Endothelial cell of umbilical vein (primary cell): ENCODE results near the gene SLC25A46. TPM values are rescaled to one million over a fixed set of nuclear protein-coding genes. Genes with fewer than 3 reads are reported as not detected.

Source experiments
- BruUV-seq: library from RNA; stranded (reverse); fragments of 400-500 nt; replicated peaks from 2 replicates; lab custom pipeline; 2021; lab: Mats Ljungman, UMichigan
- CTCF ChIA-PET: fragments of 300-600, 350-600 bp; sonication (Branson Sonifier 250); formaldehyde crosslinking; loops from one replicate; lab custom pipeline; 2021; ENCODE audit warnings: antibody characterized with exemption, inconsistent platforms; lab: Charles Lee
- POLR2A ChIA-PET: fragments of 300-600, 350-600 bp; sonication (Branson Sonifier 250); formaldehyde crosslinking; loops from one replicate; lab custom pipeline; 2021; ENCODE audit warnings: antibody characterized with exemption, inconsistent platforms; lab: Charles Lee
- DNase-seq: peaks from one replicate; pipeline ENCODE4 v3.0.0-alpha.2; 2011; ENCODE audit warnings: low read depth, low spot score
- FAIRE-seq: peaks from 2 replicates; lab custom pipeline; 2011; peaks lifted over from hg19 to GRCh38; lab: Jason Lieb, UNC
- H2AFZ ChIP-seq: 2 replicates; pipeline ENCODE4 v1.6.0; 2012; ENCODE audit warnings: low read depth, low read length, control low read depth, inconsistent platforms
- H3K27ac ChIP-seq: 2 replicates; pipeline ENCODE4 v1.5.1; 2011; ENCODE audit warnings: low read depth, mild to moderate bottlenecking, control low read depth, low read length, moderate library complexity; ENCODE audit not compliant: insufficient read depth
- H3K27me3 ChIP-seq, 2 experiments: 2 replicates each; pipeline versions ENCODE4 v1.6.0 to v1.6.1; 2011; ENCODE audit warnings: low read length in 2 of 2, mixed read lengths in 1 of 2; ENCODE audit not compliant: control insufficient read depth in 2 of 2, insufficient read depth in 2 of 2
- H3K36me3 ChIP-seq, 2 experiments: 2 replicates in 1 of 2; 3 replicates in 1 of 2; pipeline ENCODE4 v1.5.1; 2011; ENCODE audit warnings: low read length in 2 of 2, mild to moderate bottlenecking in 1 of 2, moderate library complexity in 1 of 2; ENCODE audit not compliant: control insufficient read depth in 2 of 2, insufficient read depth in 2 of 2; ENCODE audit errors: extremely low read depth in 1 of 2
- H3K4me1 ChIP-seq: 3 replicates; pipeline ENCODE4 v1.5.1; 2011; ENCODE audit warnings: mild to moderate bottlenecking, low read length; ENCODE audit not compliant: control insufficient read depth, insufficient read depth; ENCODE audit errors: extremely low read depth
- H3K4me2 ChIP-seq: 2 replicates; pipeline ENCODE4 v1.6.1; 2011; ENCODE audit warnings: low read length, control low read depth, mixed read lengths; ENCODE audit not compliant: insufficient read depth
- H3K4me3 ChIP-seq, 3 experiments: fragments of 200-600 bp in 1 of 3; sonication (generic), shearing (Covaris generic) in 1 of 3; replicated peaks in 1 of 3; 2 replicates each; pipeline ENCODE4 v1.5.1; 2011 to 2016; ENCODE audit warnings: control low read depth in 3 of 3, low read length in 3 of 3, mild to moderate bottlenecking in 2 of 3, inconsistent platforms in 1 of 3, low read depth in 1 of 3, moderate library complexity in 1 of 3; ENCODE audit not compliant: insufficient read depth in 1 of 3
- H3K79me2 ChIP-seq: 2 replicates; pipeline ENCODE4 v1.6.0; 2012; ENCODE audit warnings: low read length, inconsistent platforms; ENCODE audit not compliant: control insufficient read depth, insufficient read depth
- H3K9ac ChIP-seq: replicated peaks from 2 replicates; pipeline ENCODE3; 2011; ENCODE audit warnings: low read length, control low read depth; ENCODE audit not compliant: insufficient read depth; ENCODE audit errors: extremely low read depth
- H3K9me1 ChIP-seq: replicated peaks from 3 replicates; pipeline ENCODE4 v1.6.0; 2011; ENCODE audit warnings: mild to moderate bottlenecking, low read length; ENCODE audit not compliant: control insufficient read depth, insufficient read depth; ENCODE audit errors: extremely low read depth
- H3K9me3 ChIP-seq: replicated peaks from 2 replicates; pipeline ENCODE4 v1.5.1; 2012; ENCODE audit warnings: low read length, inconsistent platforms; ENCODE audit not compliant: control insufficient read depth, insufficient read depth
- H4K20me1 ChIP-seq: replicated peaks from 2 replicates; pipeline ENCODE3; 2011; ENCODE audit warnings: mild to moderate bottlenecking, low read length; ENCODE audit not compliant: control insufficient read depth, insufficient read depth; ENCODE audit errors: extremely low read depth
- CTCF ChIP-seq, 2 donors: IDR thresholded peaks; 1 replicate in 1 of 2; 2 replicates in 1 of 2; pipeline ENCODE4 v1.5.1; 2011; ENCODE audit warnings: low read length in 2 of 2, mild to moderate bottlenecking in 2 of 2, moderate library complexity in 2 of 2, control low read depth in 1 of 2, inconsistent platforms in 1 of 2, low read depth in 1 of 2; ENCODE audit not compliant: insufficient read depth in 1 of 2; ENCODE audit errors: extremely low read depth in 1 of 2
- EZH2 ChIP-seq: IDR thresholded peaks from 2 replicates; pipeline ENCODE4 v1.6.1; 2012; ENCODE audit warnings: borderline replicate concordance, low read depth, mild to moderate bottlenecking, moderate library complexity, low read length, inconsistent platforms; ENCODE audit not compliant: severe bottlenecking
- FOS ChIP-seq: IDR thresholded peaks from 2 replicates; pipeline ENCODE4 v1.6.1; 2011; ENCODE audit warnings: mild to moderate bottlenecking, low read length, moderate library complexity, borderline replicate concordance; ENCODE audit not compliant: insufficient read depth
- GATA2 ChIP-seq: IDR thresholded peaks from 2 replicates; pipeline ENCODE4 v1.7.0; 2011; ENCODE audit warnings: low read depth, mild to moderate bottlenecking, moderate library complexity, mixed read lengths, low read length; ENCODE audit not compliant: insufficient read length, insufficient read depth
- JUN ChIP-seq: IDR thresholded peaks from 2 replicates; pipeline ENCODE4 v1.6.1; 2011; ENCODE audit warnings: borderline replicate concordance, low read depth; ENCODE audit not compliant: insufficient read length, insufficient read depth
- MAX ChIP-seq: IDR thresholded peaks from 2 replicates; pipeline ENCODE4 v1.6.1; 2011; ENCODE audit not compliant: insufficient read depth, insufficient read length
- MYC ChIP-seq: IDR thresholded peaks from one replicate; pipeline ENCODE4 v1.6.1; 2011; ENCODE audit warnings: mild to moderate bottlenecking, low read depth, low read length
- POLR2A ChIP-seq: IDR thresholded peaks from 2 replicates; pipeline ENCODE4 v1.6.1; 2012; ENCODE audit warnings: low read depth, mild to moderate bottlenecking, control low read depth, low read length
- POLR2AphosphoS5 ChIP-seq: IDR thresholded peaks from 2 replicates; pipeline ENCODE4 v1.6.1; 2012; ENCODE audit warnings: low read depth, mild to moderate bottlenecking, control low read depth, low read length, moderate library complexity; ENCODE audit not compliant: insufficient read depth
- dilution Hi-C: fragments of 300-500 bp; cut with MboI; formaldehyde crosslinking; loops from one replicate; pipeline ENCODE4 v1.15.0; 2019; ENCODE audit warnings: low sequenced_read_pairs; ENCODE audit not compliant: extremely low pct_ligation_motif_present
- intact Hi-C: fragments of 100-400 bp; cut with micrococcal nuclease; formaldehyde crosslinking; loops from one replicate; pipeline ENCODE4 v1.10.0; 2022
- polyA plus RNA-seq, 4 experiments: library from polyadenylated mRNA; depleted of rRNA in 3 of 4; stranded (reverse) in 3 of 4; unstranded in 1 of 4; fragments of >200 nt; gene quantifications; 2 replicates each; pipeline versions ENCODE4 v1.2.1 to v1.2.3, GENCODE V29; 2011 to 2012; ENCODE audit warnings: missing spikeins in 1 of 4
- total RNA-seq: library from RNA; stranded (reverse); gene quantifications from 2 replicates; pipeline ENCODE4 v1.2.3, GENCODE V29; 2021

SLC25A46 gene
- total and polyA plus RNA-seq, 2 donors (not counting 3 experiments of a cell fraction or from before 2014, with no cell fraction given), result 13.5 to 31.1 TPM

GRCh38 chr5:110751902-110752762 is 13.3 kb downstream of the SLC25A46 start:
- Histone ChIP-seq H3K9me3 (no peaks in the 10 kb centered on the region), H3K79me2 (no peaks in the 10 kb centered on the region), H3K4me2 (no peak overlapping the region), H2AFZ (no peak overlapping the region), H4K20me1 (no peaks in the 10 kb centered on the region), H3K27ac (no peak overlapping the region), H3K9ac (no peak overlapping the region), H3K27me3 (no peaks in the 10 kb centered on the region), H3K9me1 (no peaks in the 10 kb centered on the region), H3K36me3 (peaks cover 3 to 4% of the 10 kb centered on the region in 2 experiments), H3K4me1 (no peaks in the 10 kb centered on the region), H3K4me3 (no peak overlapping the region)
- intact Hi-C loops (loop anchor here (10.0 kb wide), 1 partner anchor 763 kb away; the partner anchor contains the start of gene STARD4), dilution Hi-C loops (no loop called here)
- FAIRE-seq (no peak), DNase-seq (no peak)
- CTCF ChIA-PET, result no interaction called here
- TF ChIP-seq FOS, result no peak
- no peak for TF ChIP-seq CTCF (IDR thresholded peaks at IDR 0.05; ENCODE audit: extremely low read depth in 1 of 2, insufficient read depth in 1 of 2, low read depth in 1 of 2, low read length in 2 of 2)
- no peak for TF ChIP-seq POLR2A
- no peak for TF ChIP-seq JUN
- TF ChIP-seq MAX, result no peak
- TF ChIP-seq EZH2, result no peak
- no peak for TF ChIP-seq GATA2
- no peak for TF ChIP-seq MYC
- no peak for TF ChIP-seq POLR2AphosphoS5
- POLR2A ChIA-PET, result no interaction called here
- BruUV-seq, result no TSS peak
